BLaER1 (cell line): ENCODE results near the gene YTHDC1.
A peak's percentile ranks its signal among the peaks of the same experiment; 100 is the strongest.
"Not testable (repeated sequence)": the region's sequence is repeated elsewhere in the genome, so short reads cannot be mapped to it uniquely, and the experiment has no call there.

Experiments used
- H3K27ac ChIP-seq: shearing (Covaris generic); formaldehyde crosslinking; 2 replicates; pipeline ENCODE4 v1.8.1; 2022
- H3K27me3 ChIP-seq: shearing (Covaris generic); formaldehyde crosslinking; 2 replicates; pipeline ENCODE4 v1.8.1; 2022
- H3K36me3 ChIP-seq: shearing (Covaris generic); formaldehyde crosslinking; 2 replicates; pipeline ENCODE4 v1.8.1; 2022
- H3K4me1 ChIP-seq: shearing (Covaris generic); formaldehyde crosslinking; 2 replicates; pipeline ENCODE4 v1.8.1; 2022
- H3K4me2 ChIP-seq: shearing (Covaris generic); formaldehyde crosslinking; 2 replicates; pipeline ENCODE4 v1.8.1; 2022
- H3K4me3 ChIP-seq: shearing (Covaris generic); formaldehyde crosslinking; 2 replicates; pipeline ENCODE4 v1.8.1; 2022
- H3K9ac ChIP-seq: shearing (Covaris generic); formaldehyde crosslinking; 2 replicates; pipeline ENCODE4 v1.8.1; 2022
- H3K9me3 ChIP-seq: shearing (Covaris generic); formaldehyde crosslinking; 2 replicates; pipeline ENCODE4 v1.8.1; 2022
- H4K20me1 ChIP-seq: shearing (Covaris generic); formaldehyde crosslinking; 2 replicates; pipeline ENCODE4 v1.8.1; 2022
- Cebpa-rat ChIP-seq: shearing (Covaris generic); IDR thresholded peaks from 2 replicates; pipeline ENCODE4 v1.8.1; 2022

YTHDC1 gene

GRCh38 chr4:68349649-68350360, at the start of gene YTHDC1:
YTHDC1 (minus strand) TSS chr4:68350090; CDS start chr4:68349753, 337 bp downstream.
- Histone ChIP-seq H4K20me1 (peaks cover 44% of the 10 kb centered on the region), H3K9ac (peak within 1 kb of the TSS; percentile 93), H3K4me3 (peak within 1 kb of the TSS; percentile 77), H3K27ac (peak within 1 kb of the TSS; percentile 95), H3K4me1 (peaks cover 35% of the 10 kb centered on the region), H3K27me3 (no peaks in the 10 kb centered on the region), H3K4me2 (peak within 1 kb of the TSS; percentile 92), H3K36me3 (peaks cover 18% of the 10 kb centered on the region), H3K9me3 (no peaks in the 10 kb centered on the region)
- no peak for TF ChIP-seq Cebpa-rat

GRCh38 chr4:68399306-68399705, 49.4 kb upstream of the YTHDC1 start:
- no peaks in the 10 kb centered on the region for H4K20me1 ChIP-seq

GRCh38 chr4:68396756-68397155, 46.9 kb upstream of the YTHDC1 start:
- TF ChIP-seq Cebpa-rat: no peak
- H3K4me3 ChIP-seq: no peak overlapping the region
- no peaks in the 10 kb centered on the region for H3K4me1 ChIP-seq
- no peak overlapping the region for H3K4me2 ChIP-seq
- H3K9me3 ChIP-seq: no peaks in the 10 kb centered on the region
- no peaks in the 10 kb centered on the region for H3K27me3 ChIP-seq
- no peak overlapping the region for H3K27ac ChIP-seq
- H4K20me1 ChIP-seq: no peaks in the 10 kb centered on the region
- no peak overlapping the region for H3K9ac ChIP-seq
- H3K36me3 ChIP-seq: no peaks in the 10 kb centered on the region

More at GRCh38 chr4:68399306-68399705, 49.4 kb upstream of the YTHDC1 start:
- Histone ChIP-seq H3K4me1 (no peaks in the 10 kb centered on the region), H3K36me3 (no peaks in the 10 kb centered on the region), H3K27ac (no peak overlapping the region), H3K4me3 (no peak overlapping the region), H3K4me2 (no peak overlapping the region), H3K9me3 (no peaks in the 10 kb centered on the region), H3K27me3 (no peaks in the 10 kb centered on the region), H3K9ac (no peak overlapping the region)
- TF ChIP-seq Cebpa-rat: no peak

GRCh38 chr4:68391436-68391835, 41.5 kb upstream of the YTHDC1 start:
- Histone ChIP-seq H3K27me3 (no peaks in the 10 kb centered on the region), H4K20me1 (no peaks in the 10 kb centered on the region), H3K36me3 (no peaks in the 10 kb centered on the region), H3K9ac (no peak overlapping the region), H3K4me2 (no peak overlapping the region), H3K9me3 (no peaks in the 10 kb centered on the region), H3K27ac (no peak overlapping the region), H3K4me3 (no peak overlapping the region), H3K4me1 (no peaks in the 10 kb centered on the region)
- no peak for TF ChIP-seq Cebpa-rat

GRCh38 chr4:68390205-68390935, 40.5 kb upstream of the YTHDC1 start:
- Histone ChIP-seq H3K36me3 (no peaks in the 10 kb centered on the region), H3K27me3 (no peaks in the 10 kb centered on the region), H4K20me1 (no peaks in the 10 kb centered on the region), H3K9ac (no peak overlapping the region), H3K4me2 (no peak overlapping the region), H3K4me3 (no peak overlapping the region), H3K4me1 (no peaks in the 10 kb centered on the region), H3K9me3 (no peaks in the 10 kb centered on the region), H3K27ac (no peak overlapping the region)
- no peak for TF ChIP-seq Cebpa-rat

GRCh38 chr4:68389386-68389913, 39.6 kb upstream of the YTHDC1 start:
- not testable (repeated sequence) for H3K4me2 ChIP-seq, H3K4me3 ChIP-seq, H3K9ac ChIP-seq, H3K27me3 ChIP-seq, H3K9me3 ChIP-seq, H3K27ac ChIP-seq, H3K36me3 ChIP-seq, H4K20me1 ChIP-seq, H3K4me1 ChIP-seq

- Histone ChIP-seq H3K9ac (no peak overlapping the region), H3K4me2 (no peak overlapping the region), H3K4me1 (no peaks in the 10 kb centered on the region), H3K36me3 (no peaks in the 10 kb centered on the region), H3K27ac (no peak overlapping the region), H3K9me3 (no peaks in the 10 kb centered on the region), H4K20me1 (no peaks in the 10 kb centered on the region), H3K4me3 (no peak overlapping the region), H3K27me3 (no peaks in the 10 kb centered on the region)
- no peak for TF ChIP-seq Cebpa-rat
These were observed 38.5 kb upstream of the YTHDC1 start for GRCh38 chr4:68388347-68388865.

GRCh38 chr4:68385267-68385666, 35.4 kb upstream of the YTHDC1 start:
- Histone ChIP-seq H3K27me3 (no peaks in the 10 kb centered on the region), H4K20me1 (no peaks in the 10 kb centered on the region)
- TF ChIP-seq Cebpa-rat: no peak

GRCh38 chr4:68383115-68383514, 33.2 kb upstream of the YTHDC1 start:
- H3K4me3 ChIP-seq: no peak overlapping the region
- H3K36me3 ChIP-seq: no peaks in the 10 kb centered on the region
- H3K27me3 ChIP-seq: no peaks in the 10 kb centered on the region
- no peaks in the 10 kb centered on the region for H3K9me3 ChIP-seq
- no peaks in the 10 kb centered on the region for H4K20me1 ChIP-seq
- no peak overlapping the region for H3K9ac ChIP-seq
- H3K4me1 ChIP-seq: no peaks in the 10 kb centered on the region
- no peak overlapping the region for H3K27ac ChIP-seq
- no peak for TF ChIP-seq Cebpa-rat
- no peak overlapping the region for H3K4me2 ChIP-seq

More at GRCh38 chr4:68385267-68385666, 35.4 kb upstream of the YTHDC1 start:
- Histone ChIP-seq H3K27ac (no peak overlapping the region), H3K4me2 (no peak overlapping the region), H3K4me1 (no peaks in the 10 kb centered on the region), H3K9me3 (no peaks in the 10 kb centered on the region), H3K4me3 (no peak overlapping the region), H3K9ac (no peak overlapping the region), H3K36me3 (no peaks in the 10 kb centered on the region)

- no peaks in the 10 kb centered on the region for H3K27me3 ChIP-seq
- H3K4me2 ChIP-seq: no peak overlapping the region
- H3K36me3 ChIP-seq: no peaks in the 10 kb centered on the region
- H3K4me3 ChIP-seq: no peak overlapping the region
- TF ChIP-seq Cebpa-rat: no peak
- H3K9ac ChIP-seq: no peak overlapping the region
- no peak overlapping the region for H3K27ac ChIP-seq
- no peaks in the 10 kb centered on the region for H4K20me1 ChIP-seq
- peaks cover 3% of the 10 kb centered on the region; the same call in 1 of the 2 replicates for H3K4me1 ChIP-seq
- H3K9me3 ChIP-seq: no peaks in the 10 kb centered on the region
These were observed 28.3 kb upstream of the YTHDC1 start for GRCh38 chr4:68378226-68378625.
